Stimulated activated naive CD8-positive, alpha-beta T cell treated with anti-CD3 and anti-CD28 coated beads, Interleukin-15, Interleukin-2, amounts not matched to agents 100 U/mL and 50 U/mL, for 24 hours (primary cell): ENCODE data around the gene HIVEP2.

Source experiments
- ATAC-seq: fragments of 150-1000 bp; cut with Tn5 transposase; one replicate; pipeline ENCODE4 v1.10.0; 2021
- DNase-seq: peaks from one replicate; pipeline ENCODE4 v3.0.0; 2021

The HIVEP2 gene

DNA sequence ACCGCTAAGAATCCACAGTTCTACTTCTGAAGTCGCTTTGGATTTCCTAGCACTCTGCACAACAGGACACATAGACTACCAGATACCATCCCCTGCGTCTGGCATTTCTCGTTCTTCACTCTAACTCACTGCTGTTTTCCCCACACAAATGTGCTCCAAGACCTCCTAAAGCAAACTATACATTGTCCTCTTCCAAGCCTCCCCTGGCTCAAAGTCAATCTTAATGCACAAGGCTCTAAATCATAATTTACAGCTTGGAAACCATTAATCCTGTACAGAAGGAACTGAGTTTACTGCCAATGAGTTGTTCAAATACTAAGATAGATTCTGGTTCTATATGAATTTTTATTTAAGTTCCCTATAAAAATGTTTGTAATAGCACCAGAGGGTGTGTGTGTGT, 128.5 kb downstream of the HIVEP2 start:
- ATAC-seq: no peak
- no peak for DNase-seq

DNA sequence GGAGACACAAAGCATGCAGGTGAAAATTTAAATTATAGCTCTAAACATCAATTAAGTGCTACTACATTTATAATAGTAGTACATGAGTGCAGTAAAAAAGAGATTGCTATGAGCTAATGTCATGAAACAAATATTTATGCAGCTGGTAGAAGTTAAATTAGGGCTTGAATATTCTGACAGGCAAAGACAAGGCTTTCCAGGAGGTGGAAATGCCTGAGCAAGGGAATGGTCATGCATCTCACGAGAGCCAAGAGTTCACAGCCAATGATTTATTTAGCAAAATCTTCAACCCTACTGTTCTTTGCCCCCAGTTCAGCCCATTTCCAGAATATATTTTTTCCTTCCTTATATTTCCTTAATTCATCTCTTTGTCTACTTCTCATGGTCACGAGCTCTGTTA, 128.9 kb downstream of the HIVEP2 start:
- ATAC-seq (no peak), DNase-seq (no peak)

DNA sequence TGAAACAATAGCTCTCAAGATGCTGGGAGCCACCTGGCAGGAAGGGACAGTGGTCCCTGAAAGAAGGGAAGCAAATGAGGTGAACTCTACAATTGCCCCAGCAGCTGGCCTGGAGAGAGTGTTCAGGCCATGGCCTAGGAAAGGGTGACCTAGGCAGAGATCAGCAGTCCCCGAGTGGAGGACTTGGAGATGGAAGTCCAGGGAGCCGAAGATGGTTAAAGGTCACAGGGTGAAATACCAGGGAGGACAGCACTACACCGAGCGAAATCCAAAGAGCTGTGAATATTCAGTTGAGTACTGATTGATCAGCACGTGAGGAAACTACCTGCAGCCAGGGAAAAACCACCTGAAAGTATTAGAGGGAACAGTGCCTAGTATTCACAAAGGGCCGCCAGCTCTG, 133.1 kb downstream of the HIVEP2 start:
- ATAC-seq (no peak), DNase-seq (no peak)

DNA sequence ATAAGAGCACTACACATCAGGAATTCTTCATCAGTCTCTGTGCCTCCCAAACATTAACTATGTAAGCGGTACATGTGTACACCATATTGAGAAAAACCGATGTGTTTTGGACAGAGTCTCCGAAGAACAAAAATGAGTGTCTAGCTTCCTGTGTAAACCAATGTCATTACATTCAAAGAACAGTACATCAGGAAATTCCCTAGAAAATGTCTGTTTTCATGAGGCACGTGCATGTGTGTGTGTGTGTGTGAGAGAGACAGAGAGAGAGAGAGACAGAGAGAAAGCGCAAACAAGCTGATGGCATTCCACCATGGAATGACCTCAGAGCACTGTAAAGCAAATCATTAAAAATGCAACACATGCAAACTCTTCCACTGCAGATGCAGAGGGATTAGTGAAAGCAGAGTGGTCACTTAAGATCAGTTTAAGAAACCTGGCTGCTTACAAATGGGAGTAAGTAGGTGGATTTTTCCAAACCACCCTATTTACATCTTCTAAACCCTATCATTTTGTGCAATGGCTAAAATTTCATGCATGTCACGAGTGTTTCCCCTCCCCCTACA, 133.9 kb downstream of the HIVEP2 start:
- ATAC-seq: peak; percentile 72
- no peak for DNase-seq

DNA sequence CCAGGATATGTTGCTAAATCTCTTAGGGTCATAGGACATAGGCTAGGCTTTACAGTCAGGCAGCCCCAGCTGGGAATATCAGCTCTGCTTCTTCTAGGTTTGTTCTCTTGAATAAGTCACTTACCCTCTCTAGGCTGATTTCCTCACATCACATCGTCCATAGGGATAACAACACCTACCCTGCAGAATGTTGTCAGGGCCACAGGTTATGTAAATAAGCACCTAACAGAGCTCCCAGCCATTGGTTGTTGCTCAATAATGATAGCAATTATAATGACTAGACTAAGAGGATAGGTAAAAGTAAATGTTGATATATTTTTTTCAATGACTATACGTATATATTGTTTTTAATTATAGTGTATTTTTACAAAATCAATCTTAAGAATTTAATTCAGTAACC, 135.0 kb downstream of the HIVEP2 start:
- ATAC-seq (no peak), DNase-seq (no peak)

DNA sequence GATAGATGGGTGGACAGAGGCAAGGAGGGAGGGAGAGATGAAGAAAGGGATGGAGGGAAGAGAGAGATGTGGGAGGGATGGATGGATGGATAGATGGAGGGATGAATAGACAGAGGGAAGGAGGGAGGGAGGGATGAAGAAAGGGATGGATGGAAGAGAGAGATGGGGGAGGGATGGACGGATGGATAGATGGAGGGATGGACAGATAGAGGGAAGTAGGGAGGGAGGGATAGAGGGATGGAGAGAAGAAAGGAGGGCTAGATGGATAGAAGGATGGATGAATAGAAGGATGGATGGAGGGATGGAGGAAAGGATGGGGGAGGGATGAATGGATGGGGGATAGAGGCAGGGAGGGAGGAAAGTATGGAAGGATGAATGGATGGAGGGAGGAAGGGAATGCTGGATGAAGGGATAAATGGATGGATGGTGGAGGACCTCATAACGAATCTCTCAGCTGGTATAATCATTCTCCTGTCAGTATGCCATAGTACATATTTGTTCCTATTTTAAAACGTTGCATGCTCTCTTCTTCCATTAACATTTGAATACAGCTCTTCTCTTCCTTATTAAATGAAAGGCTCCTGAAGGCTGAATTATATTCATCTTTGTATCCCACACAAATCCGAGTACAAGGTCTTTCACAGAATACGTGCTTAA, 136.4 kb downstream of the HIVEP2 start:
- DNase-seq (no peak), ATAC-seq (no peak)

DNA sequence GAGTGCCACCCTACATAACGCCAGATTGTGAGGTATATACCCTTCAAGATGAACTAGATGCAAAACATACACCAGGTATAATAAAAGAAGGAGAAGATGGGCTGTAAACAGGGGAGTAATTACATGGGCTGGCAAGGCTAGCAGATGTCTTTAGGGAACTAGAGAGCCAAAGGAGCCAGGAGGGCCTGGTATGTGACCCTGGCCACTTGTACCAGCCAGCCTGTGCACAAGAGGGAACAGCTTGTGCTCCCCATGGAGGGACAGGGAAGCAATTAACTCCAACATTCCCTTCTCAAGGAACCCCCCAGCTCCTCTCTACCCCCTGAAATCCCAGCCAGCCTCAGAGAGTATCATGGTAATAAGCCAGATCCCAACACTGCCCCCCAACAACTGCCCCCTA, 139.9 kb downstream of the HIVEP2 start:
- ATAC-seq (no peak), DNase-seq (no peak)

DNA sequence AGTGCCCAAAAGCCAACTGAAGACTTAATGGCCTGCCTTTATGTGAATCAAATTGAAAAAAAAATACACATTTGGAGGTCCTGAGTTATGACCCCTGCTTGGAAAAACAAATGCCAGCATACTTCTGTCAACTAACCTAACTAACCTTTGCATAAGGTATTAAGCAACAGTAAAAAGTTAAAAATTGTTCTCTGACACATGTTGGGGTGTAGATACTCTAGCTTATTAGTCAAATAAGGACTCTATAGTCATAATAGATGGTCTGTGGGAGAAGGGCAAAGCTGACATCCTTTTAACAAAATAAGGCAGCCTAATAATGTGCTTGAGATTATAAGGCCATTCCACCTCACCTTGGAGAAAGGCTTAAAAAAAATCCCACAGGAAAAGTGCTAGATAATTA, 140.5 kb downstream of the HIVEP2 start:
- DNase-seq (no peak), ATAC-seq (no peak)

DNA sequence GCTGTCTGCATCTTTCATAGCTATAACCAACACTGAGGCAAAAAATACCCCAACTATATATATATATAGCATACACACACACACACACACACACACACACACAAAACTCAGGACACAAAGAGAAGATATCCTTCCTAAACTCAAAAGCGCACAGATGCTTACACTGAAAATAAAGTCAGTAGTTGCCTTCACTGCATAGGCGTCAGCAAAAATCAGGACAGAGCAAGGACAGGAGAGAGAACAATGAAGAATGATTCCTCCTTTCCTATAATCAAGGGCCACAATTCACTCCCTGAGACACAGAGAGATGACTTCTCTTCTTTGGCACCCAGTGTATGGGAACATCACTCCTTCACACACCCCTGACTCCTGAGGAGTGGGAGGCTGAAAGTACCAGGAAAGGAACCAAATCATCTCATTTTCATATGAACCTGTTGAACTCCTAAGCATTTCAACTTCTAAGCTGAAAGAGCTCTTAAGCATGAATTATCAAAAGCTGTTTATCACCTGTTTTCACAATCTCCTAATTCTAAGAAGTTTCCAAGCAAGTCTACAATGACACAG, 141.4 kb downstream of the HIVEP2 start:
- no peak for DNase-seq
- peak; percentile 8 for ATAC-seq

DNA sequence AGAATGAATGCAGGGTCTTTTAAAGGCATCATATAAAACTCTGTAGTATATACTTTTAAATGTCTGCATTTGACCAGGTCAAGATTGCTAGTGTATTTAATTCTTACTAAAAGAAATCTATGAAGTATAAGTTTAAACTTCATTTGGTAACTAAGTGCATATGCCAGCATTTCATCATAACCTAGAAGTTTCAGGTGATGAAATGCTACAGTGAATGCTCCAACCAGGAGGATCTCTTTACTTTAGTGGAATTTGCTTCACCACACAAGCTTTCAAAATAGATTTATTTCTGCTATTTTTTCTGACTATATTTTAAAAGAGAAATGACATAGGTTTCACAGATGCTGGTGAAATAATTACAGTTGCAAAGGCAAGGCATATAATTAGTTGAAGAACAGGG, 141.9 kb downstream of the HIVEP2 start:
- ATAC-seq: no peak
- DNase-seq: no peak

DNA sequence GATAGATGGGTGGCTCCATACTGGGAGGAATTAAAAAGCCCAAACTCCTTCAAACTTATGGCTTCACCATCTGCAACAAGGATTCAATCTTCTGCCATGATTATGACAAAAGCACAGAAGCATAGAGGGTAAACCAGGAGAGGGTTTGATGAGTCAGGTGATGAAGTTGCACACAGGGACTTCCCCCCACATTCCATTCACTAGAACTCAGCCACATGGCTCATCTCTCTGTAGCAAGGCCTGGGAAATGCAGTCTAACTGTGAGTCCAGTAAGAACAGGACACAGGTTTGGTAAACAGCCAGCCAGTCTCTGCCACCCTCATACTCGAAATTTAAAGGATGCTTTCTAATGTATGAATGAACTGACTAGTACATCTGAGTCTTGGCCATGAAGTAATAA, 142.9 kb downstream of the HIVEP2 start:
- ATAC-seq: peak; percentile 93
- DNase-seq: peak; percentile 43

DNA sequence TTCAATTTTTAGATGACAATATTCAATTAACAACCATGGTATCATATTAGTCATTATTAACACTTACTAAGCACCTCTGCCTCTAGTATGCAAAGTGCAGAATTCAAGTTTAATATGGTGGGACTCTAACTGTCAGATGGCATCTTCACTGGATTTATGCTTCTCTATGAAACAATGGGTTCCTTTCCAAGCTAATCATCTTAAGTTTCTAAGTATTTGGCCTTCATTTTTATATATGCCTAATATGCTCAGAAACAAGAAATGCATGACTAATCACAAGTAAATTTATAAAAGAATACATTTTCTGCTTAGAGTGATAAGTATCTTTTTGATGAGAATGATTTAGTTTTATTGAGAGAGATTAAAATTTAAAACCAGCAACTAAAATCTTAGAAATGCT, 144.7 kb downstream of the HIVEP2 start:
- no peak for DNase-seq
- no peak for ATAC-seq

DNA sequence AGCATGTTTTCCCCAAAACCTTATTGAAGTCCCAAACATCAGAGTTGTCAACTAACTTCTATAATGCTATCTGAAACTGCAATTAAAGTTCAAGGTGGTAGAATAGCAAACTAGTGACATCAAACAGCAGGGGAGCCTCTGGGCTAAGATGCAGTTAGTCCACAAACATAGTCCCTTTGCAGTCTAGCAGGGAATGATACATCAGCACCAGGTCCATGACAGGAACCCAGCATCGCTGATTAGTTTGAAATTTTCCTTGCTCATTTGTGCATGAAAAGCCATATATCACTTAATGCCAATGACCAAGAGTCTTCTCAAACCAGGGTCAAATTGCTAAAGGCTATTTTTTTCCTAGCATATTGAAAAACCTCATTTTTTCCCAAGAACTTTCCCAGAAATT, 145.3 kb downstream of the HIVEP2 start:
- DNase-seq (no peak), ATAC-seq (no peak)

DNA sequence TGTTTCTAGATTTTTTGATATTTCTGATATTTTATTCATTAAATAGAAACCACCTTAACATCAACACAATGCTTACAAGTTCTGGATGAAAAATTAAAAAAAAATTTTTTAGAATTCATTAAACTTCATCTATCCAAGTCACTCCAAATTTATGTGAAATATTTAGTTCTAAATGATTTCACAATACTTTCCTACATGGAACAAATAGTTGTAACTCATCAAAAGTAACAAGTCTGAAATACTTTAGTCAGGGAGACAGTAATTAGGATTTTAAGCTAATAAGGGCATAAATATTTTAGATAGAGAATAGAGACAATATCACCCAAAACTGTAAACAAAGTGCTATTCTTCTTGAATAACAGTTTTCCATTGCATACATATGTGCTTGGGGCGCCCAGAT, 147.8 kb downstream of the HIVEP2 start:
- no peak for ATAC-seq
- DNase-seq: no peak

DNA sequence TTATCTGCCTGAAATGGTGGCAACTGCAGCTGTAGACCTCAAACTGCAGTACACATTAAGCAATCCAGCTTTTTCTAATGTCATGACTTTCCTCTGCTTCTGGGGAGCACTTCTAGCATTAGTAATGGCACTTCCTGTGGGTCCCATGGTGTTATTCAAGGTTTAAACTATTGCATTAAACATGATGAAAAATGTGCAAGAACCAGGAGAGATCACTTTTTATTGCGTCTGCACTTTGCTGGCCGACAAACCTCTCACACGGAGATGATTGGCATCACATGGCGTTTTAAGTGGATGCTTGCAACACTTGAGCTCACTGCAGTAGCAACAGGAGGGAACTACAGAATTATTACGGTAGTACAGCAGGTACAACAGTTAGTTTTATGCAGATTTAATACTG, 148.4 kb downstream of the HIVEP2 start:
- ATAC-seq (no peak), DNase-seq (no peak)

DNA sequence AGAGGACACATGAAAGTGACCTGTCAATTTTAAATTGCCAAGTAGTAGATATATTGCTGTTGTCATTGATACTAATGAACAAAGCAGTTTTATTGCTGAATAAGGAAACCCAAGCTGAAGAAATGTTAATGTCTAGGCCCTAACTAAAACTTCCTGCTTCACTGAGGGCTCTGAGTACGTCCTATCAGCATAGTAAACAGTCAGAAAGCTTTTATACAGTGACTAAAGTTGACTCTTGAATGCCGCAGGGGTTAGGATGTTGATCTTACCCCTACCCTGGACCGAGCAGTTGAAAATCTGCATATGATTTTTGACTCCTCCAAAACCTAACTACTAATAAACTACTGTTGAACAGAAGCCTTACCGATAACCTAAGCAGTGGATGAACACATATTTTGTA, 149.0 kb downstream of the HIVEP2 start:
- DNase-seq (no peak), ATAC-seq (no peak)

DNA sequence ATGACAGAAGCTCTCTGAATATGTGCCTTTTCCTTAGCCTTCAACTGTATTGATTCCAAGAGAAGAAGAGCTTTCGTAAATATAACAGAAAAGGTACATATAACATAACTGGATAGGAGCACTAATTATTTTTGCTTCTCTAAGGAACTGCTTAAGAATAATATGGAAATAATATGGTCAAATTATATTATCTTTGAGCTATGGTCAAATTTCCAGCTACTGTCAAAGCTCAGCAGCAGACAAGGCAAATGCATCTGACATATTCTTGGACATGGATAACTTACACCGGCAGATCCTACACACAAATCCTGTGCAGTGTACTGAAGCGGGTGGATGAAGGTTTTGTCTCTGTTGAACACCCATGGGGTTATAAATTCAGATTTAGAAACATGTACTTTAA, 150.6 kb downstream of the HIVEP2 start:
- no peak for DNase-seq
- no peak for ATAC-seq

DNA sequence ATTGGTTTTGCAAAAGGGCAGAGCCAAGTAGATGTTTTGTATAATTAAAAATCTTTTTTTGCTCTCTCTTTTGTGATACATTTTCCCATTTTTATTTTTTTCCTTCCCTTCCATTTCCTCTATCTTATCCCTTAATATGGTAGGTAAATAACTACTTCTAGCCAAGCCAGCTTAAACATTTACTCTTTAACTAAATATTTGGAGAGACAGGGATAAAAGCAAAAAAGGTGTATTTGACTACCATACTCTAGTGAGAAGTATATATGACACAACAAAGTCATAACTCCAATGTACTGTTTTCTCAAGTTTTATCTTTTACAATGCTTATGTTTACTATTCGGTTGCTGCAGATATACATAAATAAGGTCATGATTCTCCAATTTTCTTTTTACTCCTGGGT, 154.7 kb downstream of the HIVEP2 start:
- ATAC-seq (no peak), DNase-seq (no peak)

DNA sequence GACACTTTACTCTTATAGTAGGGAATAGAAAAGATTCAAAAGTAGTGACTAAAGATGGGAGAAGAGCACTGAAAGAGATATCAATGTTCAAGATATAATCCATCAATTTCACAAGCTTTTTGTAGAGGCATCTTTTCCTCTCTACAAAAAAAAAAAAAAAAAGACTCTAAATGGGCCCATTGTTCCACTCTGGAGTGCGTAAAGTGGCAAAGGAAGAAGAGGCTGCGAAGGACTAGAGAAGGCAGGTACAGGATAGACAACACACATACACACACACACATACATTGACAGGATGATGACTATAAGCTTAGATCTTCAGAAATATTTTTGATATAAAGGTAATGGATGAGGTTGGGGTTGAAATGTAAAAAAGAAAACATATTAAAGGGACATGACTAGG, 157.6 kb downstream of the HIVEP2 start:
- ATAC-seq (no peak), DNase-seq (no peak)

DNA sequence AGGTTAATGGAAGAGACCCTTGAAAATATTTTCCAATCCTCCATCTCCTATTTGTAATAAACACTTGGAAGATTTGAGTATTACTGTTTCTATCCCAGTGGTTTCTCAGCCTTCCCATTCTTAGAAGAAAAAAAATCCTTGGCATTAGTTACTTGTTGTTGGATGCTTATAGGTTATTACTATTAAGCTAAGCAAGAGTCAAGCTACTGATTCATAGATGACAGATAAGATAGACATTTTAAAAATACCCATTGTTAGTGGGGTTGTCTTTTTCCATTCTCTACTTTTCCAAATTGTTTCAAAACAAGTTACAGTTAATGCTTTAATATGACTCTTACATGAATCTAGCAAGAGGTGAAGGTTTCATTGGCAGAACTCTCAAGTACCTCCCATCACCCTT, 158.5 kb downstream of the HIVEP2 start:
- ATAC-seq: no peak
- no peak for DNase-seq

DNA sequence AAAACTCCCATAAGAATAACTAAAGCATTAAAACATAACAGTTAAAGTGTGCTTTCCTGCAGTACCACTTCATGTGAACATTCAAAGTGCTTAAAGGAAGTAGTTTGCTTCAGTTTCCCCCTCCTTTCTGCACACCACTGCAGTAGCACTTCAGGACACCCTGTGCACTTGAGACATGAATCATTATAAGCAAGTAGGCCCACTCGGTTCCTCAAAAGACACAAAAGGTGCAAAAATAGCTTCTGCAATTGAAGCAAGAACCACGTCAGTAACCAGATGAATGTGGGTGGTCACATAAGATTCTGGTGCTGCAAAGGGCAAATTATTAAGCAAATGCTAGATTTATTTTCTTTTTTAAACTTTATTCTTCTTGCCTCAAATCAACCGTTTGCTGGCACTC, 160.6 kb downstream of the HIVEP2 start:
- DNase-seq (no peak), ATAC-seq (peak; percentile 93)

DNA sequence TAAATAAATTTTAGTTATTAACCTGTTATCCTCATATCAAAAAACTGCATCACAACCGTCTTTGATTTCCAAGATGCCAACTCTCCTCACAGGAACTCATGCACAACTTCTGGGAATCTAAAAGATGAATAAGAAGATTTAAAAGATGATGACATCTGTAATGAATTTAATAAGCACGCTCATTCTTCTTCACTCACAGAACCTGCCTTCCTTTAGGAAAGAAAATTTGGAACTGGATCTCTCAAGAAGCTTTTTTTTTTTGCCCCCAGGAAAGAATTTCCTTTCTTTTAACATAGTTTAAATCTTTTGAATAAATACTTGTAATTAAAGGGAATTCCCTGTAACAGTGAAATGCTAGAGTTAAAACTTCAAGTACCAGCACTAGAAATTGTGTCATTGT, 161.5 kb downstream of the HIVEP2 start:
- no peak for ATAC-seq
- no peak for DNase-seq

DNA sequence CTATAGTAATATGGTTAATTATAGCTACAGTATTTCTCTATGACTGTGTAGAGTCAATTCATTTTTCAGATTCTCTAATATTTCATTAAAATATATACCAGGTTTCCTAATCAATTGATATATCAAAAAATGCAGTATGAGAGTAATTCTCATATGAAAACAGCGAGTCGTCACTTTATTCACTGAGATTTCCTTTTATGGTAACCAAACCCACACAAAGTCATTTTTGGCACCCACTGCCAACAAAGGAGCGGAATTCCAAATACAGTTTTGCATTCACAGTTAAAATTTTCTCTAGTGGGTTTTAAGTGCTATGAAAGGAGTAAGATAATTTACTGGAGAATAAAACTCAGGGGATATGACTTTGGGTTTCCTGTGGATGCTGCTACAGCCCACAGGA, 163.8 kb downstream of the HIVEP2 start:
- DNase-seq (no peak), ATAC-seq (no peak)

DNA sequence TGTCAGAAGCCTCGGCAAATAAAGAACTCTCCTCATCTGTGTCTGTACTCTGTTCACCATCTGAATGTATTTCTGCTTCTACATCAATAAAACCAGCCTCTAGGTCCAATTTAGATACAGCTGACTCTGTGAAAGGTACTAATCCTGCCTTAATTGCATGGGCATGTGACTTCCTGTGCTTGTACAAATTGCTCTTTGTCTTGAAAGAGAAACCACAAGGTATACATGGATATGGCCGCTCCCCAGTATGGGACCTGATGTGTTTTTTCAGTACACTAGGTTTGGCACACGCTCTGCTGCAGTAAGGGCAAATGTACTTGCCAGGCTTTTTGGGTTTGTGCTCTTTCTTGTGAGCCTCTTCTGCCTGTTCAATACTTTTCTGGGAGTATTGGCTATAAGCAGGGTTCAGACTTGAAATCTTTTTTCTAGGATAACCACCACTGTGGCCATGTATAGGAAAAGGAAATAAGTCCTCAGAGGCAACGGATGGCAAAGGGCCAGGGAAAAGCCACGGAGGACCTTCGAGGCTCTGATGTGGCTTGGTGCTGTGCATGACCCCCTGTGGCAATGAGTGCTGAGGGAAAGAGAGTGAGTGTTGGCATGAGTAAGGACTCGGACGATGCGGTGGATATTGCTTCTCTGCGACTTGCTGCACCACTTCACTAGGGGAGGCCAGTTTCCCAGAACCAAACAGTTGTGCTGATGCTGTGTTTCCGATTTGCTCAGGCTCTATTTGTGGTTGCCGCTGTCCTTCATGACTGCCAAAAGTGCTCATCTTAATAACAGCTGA, 170.9 kb downstream of the HIVEP2 start:
- ATAC-seq (peak; percentile 36), DNase-seq (no peak)
